HCT116 (cell line): ENCODE results near the gene KCNIP4. TPM values are rescaled to one million over a fixed set of nuclear protein-coding genes. Genes with fewer than 3 reads are reported as not detected.

Experiments used
- ATAC-seq: fragments of 200-7000 bp; cut with Tn5 transposase; 2 replicates; pipeline ENCODE4 v1.9.1; 2020; ENCODE audit warnings: mild to moderate bottlenecking, moderate library complexity
- BruUV-seq: library from RNA; stranded (reverse); fragments of 400-500 nt; replicated peaks from 2 replicates; lab custom pipeline; 2021; lab: Mats Ljungman, UMichigan
- CTCF ChIA-PET: fragments of 300-600 bp; sonication (Branson Sonifier 250); formaldehyde crosslinking; loops from one replicate; lab custom pipeline; 2021; ENCODE audit warnings: antibody characterized with exemption; lab: Charles Lee
- POLR2A ChIA-PET: fragments of 300-600, 350-600 bp; sonication (Branson Sonifier 250); formaldehyde crosslinking; loops from one replicate; lab custom pipeline; 2021; ENCODE audit warnings: antibody characterized with exemption; lab: Charles Lee
- RAD21 ChIA-PET, 2 experiments: fragments of 300-600 bp; sonication (Branson Sonifier 250); formaldehyde crosslinking; loops; one replicate each; lab custom pipeline; 2023; ENCODE audit warnings: low total read pairs in 2 of 2; ENCODE audit not compliant: uncharacterized antibody in 2 of 2, unreplicated experiment in 2 of 2, low non-redundant PET in 1 of 2; lab: Charles Lee
- DNase-seq: peaks from one replicate; pipeline ENCODE4 v3.0.0-alpha.2; 2010; ENCODE audit warnings: low read depth, low spot score
- H2AFZ ChIP-seq: fragments of 200-600 bp; shearing (Covaris generic), sonication (generic); 2 replicates; pipeline ENCODE4 v1.6.1; 2017; ENCODE audit warnings: low read depth, mixed run types, mixed read lengths, antibody characterized with exemption, low read length; ENCODE audit not compliant: poor library complexity, severe bottlenecking
- H3K27ac ChIP-seq: 2 replicates; pipeline ENCODE4 v1.5.1; 2012; ENCODE audit warnings: low read depth, low read length
- H3K27me3 ChIP-seq: fragments of 200-600 bp; sonication (generic); 2 replicates; pipeline ENCODE4 v1.6.1; 2016; ENCODE audit warnings: mixed run types, low read length, mixed read lengths; ENCODE audit not compliant: insufficient read depth
- H3K36me3 ChIP-seq, 2 experiments: fragments of 200-500 bp in 1 of 2; fragments of 200-600 bp in 1 of 2; sonication (Bioruptor generic) in 1 of 2; sonication (generic) in 1 of 2; 2 replicates each; pipeline versions ENCODE4 v1.5.1 to v1.6.1; 2014 to 2016; ENCODE audit warnings: low read length in 2 of 2, inconsistent platforms in 1 of 2, mixed read lengths in 1 of 2, mixed run types in 1 of 2; ENCODE audit not compliant: insufficient read depth in 2 of 2, control insufficient read depth in 1 of 2
- H3K4me1 ChIP-seq, 2 experiments: fragments of 200-600 bp in 1 of 2; sonication (generic) in 1 of 2; 2 replicates each; pipeline versions ENCODE4 v1.5.1 to v1.6.1; 2012 to 2017; ENCODE audit warnings: low read length in 2 of 2, inconsistent platforms in 1 of 2, mild to moderate bottlenecking in 1 of 2, mixed read lengths in 1 of 2, mixed run types in 1 of 2, moderate library complexity in 1 of 2; ENCODE audit not compliant: insufficient read depth in 2 of 2, control insufficient read depth in 1 of 2
- H3K4me2 ChIP-seq: fragments of 200-600 bp; sonication (generic); 2 replicates; pipeline ENCODE4 v1.6.1; 2017; ENCODE audit warnings: mixed run types, low read length, mixed read lengths
- H3K4me3 ChIP-seq, 2 experiments: fragments of 200-600 bp in 1 of 2; sonication (generic) in 1 of 2; replicated peaks in 1 of 2; 2 replicates each; pipeline ENCODE4 v1.5.1; 2011 to 2016; ENCODE audit warnings: low read length in 2 of 2, control low read depth in 1 of 2, low read depth in 1 of 2, mild to moderate bottlenecking in 1 of 2, mixed read lengths in 1 of 2, mixed run types in 1 of 2
- H3K79me2 ChIP-seq: fragments of 200-600 bp; sonication (generic); 2 replicates; pipeline ENCODE4 v1.6.1; 2017; ENCODE audit warnings: mild to moderate bottlenecking, mixed run types, low read length, moderate library complexity, mixed read lengths; ENCODE audit not compliant: insufficient read depth
- H3K9ac ChIP-seq: fragments of 200-600 bp; sonication (generic); 2 replicates; pipeline ENCODE4 v1.6.1; 2016; ENCODE audit warnings: low read length, mixed read lengths
- H3K9me2 ChIP-seq: fragments of 200-600 bp; sonication (generic), shearing (Covaris generic); 2 replicates; pipeline ENCODE4 v1.6.1; 2017; ENCODE audit warnings: mixed run types, mild to moderate bottlenecking, moderate library complexity; ENCODE audit not compliant: insufficient read depth
- H3K9me3 ChIP-seq, 2 experiments: fragments of 200-500 bp in 1 of 2; fragments of 200-600 bp in 1 of 2; sonication (Bioruptor generic) in 1 of 2; sonication (generic) in 1 of 2; 2 replicates each; pipeline ENCODE4 v1.6.1; 2014 to 2017; ENCODE audit warnings: low read length in 2 of 2, mixed read lengths in 2 of 2, inconsistent platforms in 1 of 2, low read depth in 1 of 2, mild to moderate bottlenecking in 1 of 2, mixed run types in 1 of 2, moderate library complexity in 1 of 2; ENCODE audit not compliant: control insufficient read depth in 1 of 2, insufficient read depth in 1 of 2
- H4K20me1 ChIP-seq: fragments of 200-600 bp; sonication (generic), shearing (Covaris generic); 2 replicates; pipeline ENCODE4 v1.6.1; 2017; ENCODE audit warnings: mixed run types, mild to moderate bottlenecking, moderate library complexity; ENCODE audit not compliant: insufficient read depth
- CBX3 ChIP-seq: IDR thresholded peaks from 2 replicates; pipeline ENCODE4 v1.6.1; 2012; ENCODE audit warnings: low read depth
- CEBPB ChIP-seq: IDR thresholded peaks from 2 replicates; pipeline ENCODE4 v1.6.1; 2012; ENCODE audit warnings: low read depth
- FOSL1 ChIP-seq: IDR thresholded peaks from 2 replicates; pipeline ENCODE4 v1.6.1; 2012; ENCODE audit warnings: low read depth
- JUND ChIP-seq: IDR thresholded peaks from 2 replicates; pipeline ENCODE4 v1.6.1; 2012
- POLR2A ChIP-seq: IDR thresholded peaks from 2 replicates; pipeline ENCODE4 v1.7.0; 2011; ENCODE audit warnings: borderline replicate concordance; ENCODE audit not compliant: insufficient read depth, insufficient read length; ENCODE audit errors: extremely low read depth
- POLR2AphosphoS5 ChIP-seq: IDR thresholded peaks from 2 replicates; pipeline ENCODE4 v1.6.1; 2011; ENCODE audit warnings: mild to moderate bottlenecking, low read depth, low read length, moderate library complexity
- RAD21 ChIP-seq: IDR thresholded peaks from 2 replicates; pipeline ENCODE4 v1.6.1; 2012; ENCODE audit warnings: low read depth, mild to moderate bottlenecking
- SIN3A ChIP-seq: IDR thresholded peaks from 2 replicates; pipeline ENCODE4 v1.6.1; 2012; ENCODE audit warnings: low read depth
- SRF ChIP-seq: IDR thresholded peaks from 2 replicates; pipeline ENCODE4 v1.6.1; 2012; ENCODE audit warnings: low read depth
- YY1 ChIP-seq: IDR thresholded peaks from 2 replicates; pipeline ENCODE4 v1.6.1; 2011; ENCODE audit warnings: low read length, low read depth, moderate library complexity, mild to moderate bottlenecking; ENCODE audit not compliant: insufficient replicate concordance; ENCODE audit errors: extremely low read depth
- ZFX ChIP-seq: fragments of 450-650 bp; IDR thresholded peaks from 2 replicates; pipeline ENCODE4 v1.6.1; 2017
- ZNF274 ChIP-seq: fragments of 200-500 bp; sonication (Bioruptor generic); IDR thresholded peaks from 2 replicates; pipeline ENCODE4 v1.6.1; 2014; ENCODE audit warnings: mild to moderate bottlenecking, low read depth, low read length, inconsistent platforms
- intact Hi-C: fragments of 100-400 bp; cut with micrococcal nuclease; formaldehyde crosslinking; loops from 2 replicates; pipeline ENCODE4 v1.10.0; 2022
- total RNA-seq: library from RNA; stranded (reverse); gene quantifications from one replicate; pipeline ENCODE4 v1.2.1, GENCODE V29; 2021; ENCODE audit not compliant: unreplicated experiment
- TF ChIP-seq, protein P1 (sequence below): IDR thresholded peaks from 2 replicates; pipeline ENCODE4 v1.6.1; 2011; ENCODE audit warnings: mild to moderate bottlenecking, low read length, moderate library complexity; ENCODE audit not compliant: insufficient replicate concordance; ENCODE audit errors: extremely low read depth
- TF ChIP-seq, protein P2 (sequence below): IDR thresholded peaks from 2 replicates; pipeline ENCODE4 v1.6.1; 2012

KCNIP4 gene
- total RNA-seq, 1 experiment from 2014 or later, result not detected

GRCh38 chr4:21013501-21013900 lies 935.1 kb downstream of the KCNIP4 start:
- H3K9ac ChIP-seq, result no peak overlapping the region
- TF ChIP-seq, protein P1, sequence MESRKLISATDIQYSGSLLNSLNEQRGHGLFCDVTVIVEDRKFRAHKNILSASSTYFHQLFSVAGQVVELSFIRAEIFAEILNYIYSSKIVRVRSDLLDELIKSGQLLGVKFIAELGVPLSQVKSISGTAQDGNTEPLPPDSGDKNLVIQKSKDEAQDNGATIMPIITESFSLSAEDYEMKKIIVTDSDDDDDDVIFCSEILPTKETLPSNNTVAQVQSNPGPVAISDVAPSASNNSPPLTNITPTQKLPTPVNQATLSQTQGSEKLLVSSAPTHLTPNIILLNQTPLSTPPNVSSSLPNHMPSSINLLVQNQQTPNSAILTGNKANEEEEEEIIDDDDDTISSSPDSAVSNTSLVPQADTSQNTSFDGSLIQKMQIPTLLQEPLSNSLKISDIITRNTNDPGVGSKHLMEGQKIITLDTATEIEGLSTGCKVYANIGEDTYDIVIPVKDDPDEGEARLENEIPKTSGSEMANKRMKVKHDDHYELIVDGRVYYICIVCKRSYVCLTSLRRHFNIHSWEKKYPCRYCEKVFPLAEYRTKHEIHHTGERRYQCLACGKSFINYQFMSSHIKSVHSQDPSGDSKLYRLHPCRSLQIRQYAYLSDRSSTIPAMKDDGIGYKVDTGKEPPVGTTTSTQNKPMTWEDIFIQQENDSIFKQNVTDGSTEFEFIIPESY, result no peak
- TF ChIP-seq SRF (no peak), SIN3A (no peak), POLR2AphosphoS5 (no peak), CBX3 (no peak), CEBPB (no peak), FOSL1 (no peak), ZFX (no peak), ZNF274 (no peak), JUND (no peak), RAD21 (no peak), YY1 (no peak), POLR2A (no peak)
- TF ChIP-seq, protein P2, sequence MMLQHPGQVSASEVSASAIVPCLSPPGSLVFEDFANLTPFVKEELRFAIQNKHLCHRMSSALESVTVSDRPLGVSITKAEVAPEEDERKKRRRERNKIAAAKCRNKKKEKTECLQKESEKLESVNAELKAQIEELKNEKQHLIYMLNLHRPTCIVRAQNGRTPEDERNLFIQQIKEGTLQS, result no peak
- ChIA-PET CTCF (no interaction called here), POLR2A (no interaction called here), RAD21 (no interaction called here)
- H3K9me3 ChIP-seq, result no peaks in the 10 kb centered on the region; a peak in 2 of 4 replicates
- DNase-seq (no peak), ATAC-seq (no peak)
- no peaks in the 10 kb centered on the region for H3K79me2 ChIP-seq
- no peaks in the 10 kb centered on the region for H4K20me1 ChIP-seq
- H3K4me1 ChIP-seq, result no peaks in the 10 kb centered on the region
- H3K4me2 ChIP-seq, result no peak overlapping the region
- intact Hi-C loops, result no loop called here
- no peak overlapping the region for H3K4me3 ChIP-seq
- H3K36me3 ChIP-seq, result no peaks in the 10 kb centered on the region
- H3K27me3 ChIP-seq, result no peaks in the 10 kb centered on the region
- no peak overlapping the region for H3K27ac ChIP-seq
- no TSS peak for BruUV-seq
- H3K9me2 ChIP-seq, result no peaks in the 10 kb centered on the region
- H2AFZ ChIP-seq, result no peak overlapping the region
